Testis (tissue), 3 donors: ENCODE results near the gene COL6A1. TPM values are rescaled to one million over a fixed set of nuclear protein-coding genes. Genes with fewer than 3 reads are reported as not detected.

Experiments used
- DNase-seq: peaks from one replicate; pipeline ENCODE4 v3.0.0-alpha.2; 2019
- H3K27ac ChIP-seq, 2 donors: fragments of 200-600 bp; sonication (generic); one replicate each; pipeline ENCODE4 v1.5.1; 2019
- H3K27me3 ChIP-seq: fragments of 200-600 bp; sonication (generic); one replicate; pipeline ENCODE4 v1.5.1; 2019
- H3K36me3 ChIP-seq: fragments of 200-600 bp; sonication (generic); one replicate; pipeline ENCODE4 v1.5.1; 2017; ENCODE audit warnings: low read depth; ENCODE audit errors: missing control alignments
- H3K4me1 ChIP-seq: fragments of 200-600 bp; sonication (generic); one replicate; pipeline ENCODE4 v1.5.1; 2019
- H3K4me3 ChIP-seq, 2 donors: fragments of 200-600 bp; sonication (generic); one replicate each; pipeline ENCODE4 v1.5.1; 2017 to 2019
- H3K9me3 ChIP-seq: fragments of 200-600 bp; sonication (generic); one replicate; pipeline ENCODE4 v1.5.1; 2017
- POLR2A ChIP-seq: fragments of 450-650 bp; IDR thresholded peaks from one replicate; pipeline ENCODE4 v1.6.1; 2017; ENCODE audit warnings: antibody characterized with exemption, mild to moderate bottlenecking, moderate library complexity
- WGBS, 2 donors: methylation state at CpG; one replicate each; pipeline ENCODE4 v1.1.5; 2018; 5-methylcytosine and 5-hydroxymethylcytosine counted together
- intact Hi-C: fragments of 100-400 bp; cut with DNase I; formaldehyde crosslinking; loops from one replicate; pipeline ENCODE4 v1.15.1; 2023; ENCODE audit warnings: low total_unique reads
- polyA plus RNA-seq: library from polyadenylated mRNA; stranded (reverse); fragments of 350-450 nt; fragmentation: Illumina TruSeq; extraction: RNeasy Lipid Tissue Mini Kit (QIAGEN cat#74804); gene quantifications from one replicate; pipeline ENCODE4 v1.2.3, GENCODE V29; 2014; ENCODE audit warnings: low read depth, low replicate concordance; ENCODE audit not compliant: insufficient read depth
- total RNA-seq, 2 donors: library from RNA; depleted of rRNA; stranded (reverse); fragments of >200 nt; gene quantifications; one replicate each; pipeline ENCODE4 v1.2.3, GENCODE V29; 2016
- TF ChIP-seq, protein P1 (sequence below), 3 experiments: fragments of 450-650 bp in 2 of 3; fragments of 200-600 bp in 1 of 3; sonication (generic) in 1 of 3; IDR thresholded peaks; one replicate each; pipeline ENCODE4 v1.5.1; 2016 to 2019; ENCODE audit warnings: antibody characterized with exemption in 3 of 3, mild to moderate bottlenecking in 2 of 3, moderate library complexity in 1 of 3

COL6A1 gene
- total and polyA plus RNA-seq, 3 donors from 2014 or later: 166 to 197 (median 178) TPM

DNA sequence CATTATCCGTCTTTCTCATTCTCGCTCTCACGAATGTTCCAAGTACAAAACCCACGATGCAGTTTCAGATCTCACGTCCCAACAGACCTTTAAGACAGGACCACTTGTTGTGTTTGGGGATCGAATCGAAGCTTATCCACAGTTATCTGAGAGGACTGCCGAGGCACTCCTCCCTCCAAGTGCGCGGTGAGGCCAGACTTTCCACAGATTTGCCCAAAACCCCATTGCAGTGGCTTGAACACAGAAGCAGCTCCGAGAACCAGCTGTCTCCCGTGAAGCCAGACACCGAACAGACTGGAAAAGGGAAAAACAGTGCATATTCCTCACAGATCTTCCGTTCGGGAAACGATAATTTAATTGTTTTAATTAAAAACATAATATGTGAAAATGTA, 69.8 kb downstream of the COL6A1 start:
- no peaks in the 10 kb centered on the region for H3K27me3 ChIP-seq
- intact Hi-C loops: no loop called here
- H3K27ac ChIP-seq: no peak overlapping the region
- H3K36me3 ChIP-seq: no peaks in the 10 kb centered on the region
- DNase-seq: no peak
- 86 to 90% methylated on average over 16 of the region's 16 CpGs for WGBS, 2 donors
- no peaks in the 10 kb centered on the region for H3K9me3 ChIP-seq
- TF ChIP-seq, protein P1, sequence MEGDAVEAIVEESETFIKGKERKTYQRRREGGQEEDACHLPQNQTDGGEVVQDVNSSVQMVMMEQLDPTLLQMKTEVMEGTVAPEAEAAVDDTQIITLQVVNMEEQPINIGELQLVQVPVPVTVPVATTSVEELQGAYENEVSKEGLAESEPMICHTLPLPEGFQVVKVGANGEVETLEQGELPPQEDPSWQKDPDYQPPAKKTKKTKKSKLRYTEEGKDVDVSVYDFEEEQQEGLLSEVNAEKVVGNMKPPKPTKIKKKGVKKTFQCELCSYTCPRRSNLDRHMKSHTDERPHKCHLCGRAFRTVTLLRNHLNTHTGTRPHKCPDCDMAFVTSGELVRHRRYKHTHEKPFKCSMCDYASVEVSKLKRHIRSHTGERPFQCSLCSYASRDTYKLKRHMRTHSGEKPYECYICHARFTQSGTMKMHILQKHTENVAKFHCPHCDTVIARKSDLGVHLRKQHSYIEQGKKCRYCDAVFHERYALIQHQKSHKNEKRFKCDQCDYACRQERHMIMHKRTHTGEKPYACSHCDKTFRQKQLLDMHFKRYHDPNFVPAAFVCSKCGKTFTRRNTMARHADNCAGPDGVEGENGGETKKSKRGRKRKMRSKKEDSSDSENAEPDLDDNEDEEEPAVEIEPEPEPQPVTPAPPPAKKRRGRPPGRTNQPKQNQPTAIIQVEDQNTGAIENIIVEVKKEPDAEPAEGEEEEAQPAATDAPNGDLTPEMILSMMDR (IDR thresholded peaks at IDR 0.05): no peak
- no peak for TF ChIP-seq POLR2A
- H3K4me3 ChIP-seq: no peak overlapping the region
- H3K4me1 ChIP-seq: peaks cover 27% of the 10 kb centered on the region

- DNase-seq: no peak
- no peak overlapping the region for H3K27ac ChIP-seq
- peaks cover 34% of the 10 kb centered on the region for H3K4me1 ChIP-seq
- no peak overlapping the region for H3K4me3 ChIP-seq
- TF ChIP-seq, protein P1 (IDR thresholded peaks at IDR 0.05): no peak
- no peak for TF ChIP-seq POLR2A
- H3K36me3 ChIP-seq: no peaks in the 10 kb centered on the region
- H3K27me3 ChIP-seq: no peaks in the 10 kb centered on the region
- intact Hi-C loops: no loop called here
- H3K9me3 ChIP-seq: no peaks in the 10 kb centered on the region
- 92 to 95% methylated on average over 32 to 33 of the region's 33 CpGs for WGBS, 2 donors
These were observed 70.5 kb downstream of the COL6A1 start for GRCh38 chr21:46051821-46052675.

DNA sequence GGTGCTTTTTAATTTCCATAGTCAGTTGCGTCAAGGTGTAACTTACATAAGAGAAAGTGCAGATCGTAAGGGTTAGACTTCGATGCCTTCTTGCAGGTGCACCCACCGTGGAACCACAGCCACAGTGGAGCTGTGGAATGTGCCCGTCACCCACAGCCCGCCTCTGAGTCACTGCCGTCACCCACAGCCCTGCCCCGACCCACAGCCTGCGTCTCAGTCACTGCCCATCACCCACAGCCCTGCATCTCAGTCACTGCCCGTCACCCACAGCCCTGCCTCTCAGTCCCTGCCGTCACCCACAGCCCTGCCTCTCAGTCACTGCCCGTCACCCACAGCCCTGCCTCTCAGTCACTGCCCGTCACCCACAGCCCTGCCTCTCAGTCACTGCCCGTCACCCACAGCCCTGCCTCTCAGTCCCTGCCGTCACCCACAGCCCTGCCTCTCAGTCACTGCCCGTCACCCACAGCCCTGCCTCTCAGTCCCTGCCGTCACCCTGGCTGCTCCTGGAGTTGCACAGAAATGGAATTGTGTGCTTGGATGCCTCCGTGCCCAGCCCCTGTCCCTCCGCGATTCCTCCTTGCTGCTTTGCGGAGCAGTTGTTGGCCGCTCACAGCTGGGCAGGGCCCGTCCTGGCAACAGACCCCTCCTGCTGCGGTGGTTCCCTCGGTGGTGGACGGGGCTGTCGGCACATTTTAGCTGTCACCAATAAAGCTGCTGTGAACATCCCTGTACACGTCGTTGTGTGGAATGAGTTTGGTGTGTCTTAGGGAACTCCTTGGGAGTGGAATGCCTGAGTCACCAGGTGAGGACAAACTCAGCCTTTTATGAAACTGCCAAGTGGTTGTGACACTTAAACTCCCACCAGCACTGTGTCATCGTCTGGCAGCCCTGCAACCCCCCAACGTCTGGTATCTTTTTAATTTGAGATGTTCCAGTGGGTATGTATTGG, 71.4 kb downstream of the COL6A1 start:
- Histone ChIP-seq H3K9me3 (no peaks in the 10 kb centered on the region), H3K27ac (no peak overlapping the region), H3K4me3 (no peak overlapping the region), H3K27me3 (no peaks in the 10 kb centered on the region), H3K36me3 (no peaks in the 10 kb centered on the region), H3K4me1 (peaks cover 36% of the 10 kb centered on the region)
- WGBS, 2 donors: 79 to 87% methylated on average over 13 to 31 of the region's 31 CpGs
- DNase-seq: peak; percentile 10
- TF ChIP-seq POLR2A: no peak
- TF ChIP-seq, protein P1 (IDR thresholded peaks at IDR 0.05): no peak
- intact Hi-C loops: no loop called here

GRCh38 chr21:46054031-46054430, 72.5 kb downstream of the COL6A1 start:
- intact Hi-C loops: no loop called here
- Histone ChIP-seq H3K9me3 (no peaks in the 10 kb centered on the region), H3K27ac (no peak overlapping the region), H3K36me3 (no peaks in the 10 kb centered on the region), H3K4me1 (peaks cover 33% of the 10 kb centered on the region), H3K27me3 (no peaks in the 10 kb centered on the region), H3K4me3 (no peak overlapping the region)
- TF ChIP-seq, protein P1 (IDR thresholded peaks at IDR 0.05): no peak
- TF ChIP-seq POLR2A: no peak
- DNase-seq: peak; percentile 12
- 83 to 89% methylated on average over 10 of the region's 10 CpGs for WGBS, 2 donors
